Measurements from ENCODE around the gene ATP13A4.

ATP13A4 gene

GRCh38 chr3:193387596-193387995 lies 167.1 kb downstream of the ATP13A4 start:
- Histone ChIP-seq H3K27me3 (replicated peaks in 2 of 5; ENCODE audit: control insufficient read depth in 4 of 5, insufficient read depth in 5 of 5, low read length in 4 of 5) (peaks cover 0 to 2% (median 0%) of the 10 kb centered on the region in 5 experiments), H3K4me1 (ENCODE audit: control extremely low read depth in 1 of 4, control insufficient read depth in 4 of 4, insufficient read depth in 4 of 4, low read length in 3 of 4) (no peaks in the 10 kb centered on the region), H3K27ac (ENCODE audit: insufficient read depth in 1 of 2, low read depth in 1 of 2, low read length in 2 of 2, poor library complexity in 1 of 2, severe bottlenecking in 2 of 2) (no peak overlapping the region), H3K9me3 (ENCODE audit: control extremely low read depth in 1 of 5, control insufficient read depth in 4 of 5, insufficient read depth in 2 of 5, low read depth in 1 of 5, low read length in 4 of 5) (no peaks in the 10 kb centered on the region), H3K36me3 (ENCODE audit: control insufficient read depth in 4 of 4, insufficient read depth in 4 of 4, low read length in 3 of 4) (no peaks in the 10 kb centered on the region), H3K4me3 (ENCODE audit: control insufficient read depth in 1 of 7, extremely low read depth in 1 of 7, insufficient read depth in 4 of 7, low read depth in 2 of 7, low read length in 6 of 7) (no peak overlapping the region)
- CTCF ChIA-PET = no interaction called here
- no peak for DNase-seq
- POLR2A ChIA-PET = no interaction called here
- 77% methylated on average over 2 of the region's 2 CpGs for WGBS (ENCODE audit: insufficient coverage)

- no peak within 1 kb of the TSS for H3K4me3 ChIP-seq (ENCODE audit: control insufficient read depth in 1 of 7, extremely low read depth in 1 of 7, insufficient read depth in 4 of 7, low read depth in 2 of 7, low read length in 6 of 7)
- CTCF ChIA-PET = no interaction called here
- POLR2A ChIA-PET = no interaction called here
- H3K27me3 ChIP-seq (replicated peaks in 2 of 5; ENCODE audit: control insufficient read depth in 4 of 5, insufficient read depth in 5 of 5, low read length in 4 of 5) = peaks cover 2 to 14% (median 7%) of the 10 kb centered on the region in 5 experiments
- no peaks in the 10 kb centered on the region for H3K9me3 ChIP-seq (ENCODE audit: control extremely low read depth in 1 of 5, control insufficient read depth in 4 of 5, insufficient read depth in 2 of 5, low read depth in 1 of 5, low read length in 4 of 5)
- H3K4me1 ChIP-seq (ENCODE audit: control extremely low read depth in 1 of 4, control insufficient read depth in 4 of 4, insufficient read depth in 4 of 4, low read length in 3 of 4) = no peaks in the 10 kb centered on the region
- no peak for DNase-seq
- H3K36me3 ChIP-seq (ENCODE audit: control insufficient read depth in 4 of 4, insufficient read depth in 4 of 4, low read length in 3 of 4) = no peaks in the 10 kb centered on the region
- 80% methylated on average over 5 of the region's 6 CpGs for WGBS (ENCODE audit: insufficient coverage)
- H3K27ac ChIP-seq (ENCODE audit: insufficient read depth in 1 of 2, low read depth in 1 of 2, low read length in 2 of 2, poor library complexity in 1 of 2, severe bottlenecking in 2 of 2) = no peak within 1 kb of the TSS
Observed at GRCh38 chr3:193378706-193379105, 176.0 kb downstream of the ATP13A4 start, which contains the start of gene ATP13A5. Gene ATP13A5, minus strand, starts transcription at chr3:193378753. Its CDS starts 28 bp downstream, at chr3:193378725.

- CTCF ChIA-PET = no interaction called here
- H3K9me3 ChIP-seq (ENCODE audit: control extremely low read depth in 1 of 5, control insufficient read depth in 4 of 5, insufficient read depth in 2 of 5, low read depth in 1 of 5, low read length in 4 of 5) = no peaks in the 10 kb centered on the region
- H3K4me1 ChIP-seq (ENCODE audit: control extremely low read depth in 1 of 4, control insufficient read depth in 4 of 4, insufficient read depth in 4 of 4, low read length in 3 of 4) = no peaks in the 10 kb centered on the region
- no peak overlapping the region for H3K27ac ChIP-seq (ENCODE audit: insufficient read depth in 1 of 2, low read depth in 1 of 2, low read length in 2 of 2, poor library complexity in 1 of 2, severe bottlenecking in 2 of 2)
- no peak for DNase-seq
- POLR2A ChIA-PET = no interaction called here
- H3K27me3 ChIP-seq (replicated peaks in 2 of 5; ENCODE audit: control insufficient read depth in 4 of 5, insufficient read depth in 5 of 5, low read length in 4 of 5) = peaks cover 2 to 13% (median 7%) of the 10 kb centered on the region in 5 experiments
- H3K4me3 ChIP-seq (ENCODE audit: control insufficient read depth in 1 of 7, extremely low read depth in 1 of 7, insufficient read depth in 4 of 7, low read depth in 2 of 7, low read length in 6 of 7) = no peak overlapping the region
- no peaks in the 10 kb centered on the region for H3K36me3 ChIP-seq (ENCODE audit: control insufficient read depth in 4 of 4, insufficient read depth in 4 of 4, low read length in 3 of 4)
- no CpG with 5 or more reads among the region's 2 CpGs for WGBS (ENCODE audit: insufficient coverage)
Observed at GRCh38 chr3:193377591-193377990, 177.1 kb downstream of the ATP13A4 start.

GRCh38 chr3:193375614-193376013 lies 179.1 kb downstream of the ATP13A4 start:
- ChIA-PET CTCF (no interaction called here), POLR2A (no interaction called here)
- peaks cover 2 to 13% (median 7%) of the 10 kb centered on the region in 5 experiments for H3K27me3 ChIP-seq (replicated peaks in 2 of 5; ENCODE audit: control insufficient read depth in 4 of 5, insufficient read depth in 5 of 5, low read length in 4 of 5)
- no peaks in the 10 kb centered on the region for H3K9me3 ChIP-seq (ENCODE audit: control extremely low read depth in 1 of 5, control insufficient read depth in 4 of 5, insufficient read depth in 2 of 5, low read depth in 1 of 5, low read length in 4 of 5)
- no peak for DNase-seq
- H3K4me1 ChIP-seq (ENCODE audit: control extremely low read depth in 1 of 4, control insufficient read depth in 4 of 4, insufficient read depth in 4 of 4, low read length in 3 of 4) = no peaks in the 10 kb centered on the region
- no peaks in the 10 kb centered on the region for H3K36me3 ChIP-seq (ENCODE audit: control insufficient read depth in 4 of 4, insufficient read depth in 4 of 4, low read length in 3 of 4)
- no peak overlapping the region for H3K4me3 ChIP-seq (ENCODE audit: control insufficient read depth in 1 of 7, extremely low read depth in 1 of 7, insufficient read depth in 4 of 7, low read depth in 2 of 7, low read length in 6 of 7)
- WGBS (ENCODE audit: insufficient coverage) = 95% methylated on average over 8 of the region's 8 CpGs
- no peak overlapping the region for H3K27ac ChIP-seq (ENCODE audit: insufficient read depth in 1 of 2, low read depth in 1 of 2, low read length in 2 of 2, poor library complexity in 1 of 2, severe bottlenecking in 2 of 2)

DNA sequence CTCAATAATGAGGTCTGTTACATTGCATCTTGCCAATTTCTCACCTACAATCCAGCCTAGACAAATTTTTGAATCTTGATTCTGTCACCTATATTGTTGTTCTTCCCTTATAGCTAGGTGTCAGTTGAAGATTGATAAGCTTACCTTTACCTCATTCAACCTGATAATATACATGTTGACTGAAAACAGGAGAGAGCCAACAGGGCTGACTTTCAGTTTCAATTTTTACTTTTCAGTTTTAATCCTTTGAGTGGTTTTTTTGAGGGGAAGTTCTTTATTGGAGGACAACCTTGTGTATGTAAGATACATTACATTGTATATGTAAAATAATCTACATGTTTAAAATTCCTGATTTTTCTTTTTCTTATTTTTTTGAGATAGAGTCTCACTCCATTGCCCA lies 181.9 kb downstream of the ATP13A4 start:
- Histone ChIP-seq H3K4me1 (ENCODE audit: control extremely low read depth in 1 of 4, control insufficient read depth in 4 of 4, insufficient read depth in 4 of 4, low read length in 3 of 4) (no peaks in the 10 kb centered on the region), H3K27me3 (replicated peaks in 2 of 5; ENCODE audit: control insufficient read depth in 4 of 5, insufficient read depth in 5 of 5, low read length in 4 of 5) (peaks cover 0 to 6% (median 2%) of the 10 kb centered on the region in 5 experiments), H3K36me3 (ENCODE audit: control insufficient read depth in 4 of 4, insufficient read depth in 4 of 4, low read length in 3 of 4) (no peaks in the 10 kb centered on the region), H3K27ac (ENCODE audit: insufficient read depth in 1 of 2, low read depth in 1 of 2, low read length in 2 of 2, poor library complexity in 1 of 2, severe bottlenecking in 2 of 2) (no peak overlapping the region), H3K9me3 (ENCODE audit: control extremely low read depth in 1 of 5, control insufficient read depth in 4 of 5, insufficient read depth in 2 of 5, low read depth in 1 of 5, low read length in 4 of 5) (no peaks in the 10 kb centered on the region), H3K4me3 (ENCODE audit: control insufficient read depth in 1 of 7, extremely low read depth in 1 of 7, insufficient read depth in 4 of 7, low read depth in 2 of 7, low read length in 6 of 7) (no peak overlapping the region)
- POLR2A ChIA-PET = no interaction called here
- CTCF ChIA-PET = no interaction called here
- DNase-seq = no peak

GRCh38 chr3:193367868-193368267 lies 186.8 kb downstream of the ATP13A4 start:
- Histone ChIP-seq H3K4me1 (ENCODE audit: control extremely low read depth in 1 of 4, control insufficient read depth in 4 of 4, insufficient read depth in 4 of 4, low read length in 3 of 4) (no peaks in the 10 kb centered on the region), H3K4me3 (ENCODE audit: control insufficient read depth in 1 of 7, extremely low read depth in 1 of 7, insufficient read depth in 4 of 7, low read depth in 2 of 7, low read length in 6 of 7) (no peak overlapping the region), H3K36me3 (ENCODE audit: control insufficient read depth in 4 of 4, insufficient read depth in 4 of 4, low read length in 3 of 4) (no peaks in the 10 kb centered on the region), H3K27me3 (replicated peaks in 2 of 5; ENCODE audit: control insufficient read depth in 4 of 5, insufficient read depth in 5 of 5, low read length in 4 of 5) (peaks cover 0 to 7% (median 0%) of the 10 kb centered on the region in 5 experiments), H3K9me3 (ENCODE audit: control extremely low read depth in 1 of 5, control insufficient read depth in 4 of 5, insufficient read depth in 2 of 5, low read depth in 1 of 5, low read length in 4 of 5) (no peaks in the 10 kb centered on the region), H3K27ac (ENCODE audit: insufficient read depth in 1 of 2, low read depth in 1 of 2, low read length in 2 of 2, poor library complexity in 1 of 2, severe bottlenecking in 2 of 2) (no peak overlapping the region)
- WGBS (ENCODE audit: insufficient coverage) = no CpG with 5 or more reads among the region's 1 CpG
- DNase-seq = no peak
- CTCF ChIA-PET = no interaction called here
- POLR2A ChIA-PET = no interaction called here

GRCh38 chr3:193357291-193357690 lies 197.4 kb downstream of the ATP13A4 start:
- H3K9me3 ChIP-seq (ENCODE audit: control extremely low read depth in 1 of 5, control insufficient read depth in 4 of 5, insufficient read depth in 2 of 5, low read depth in 1 of 5, low read length in 4 of 5) = no peaks in the 10 kb centered on the region
- no peak overlapping the region for H3K4me3 ChIP-seq (ENCODE audit: control insufficient read depth in 1 of 7, extremely low read depth in 1 of 7, insufficient read depth in 4 of 7, low read depth in 2 of 7, low read length in 6 of 7)
- CTCF ChIA-PET = no interaction called here
- no peaks in the 10 kb centered on the region for H3K36me3 ChIP-seq (ENCODE audit: control insufficient read depth in 4 of 4, insufficient read depth in 4 of 4, low read length in 3 of 4)
- H3K27ac ChIP-seq (ENCODE audit: insufficient read depth in 1 of 2, low read depth in 1 of 2, low read length in 2 of 2, poor library complexity in 1 of 2, severe bottlenecking in 2 of 2) = no peak overlapping the region
- no peaks in the 10 kb centered on the region for H3K4me1 ChIP-seq (ENCODE audit: control extremely low read depth in 1 of 4, control insufficient read depth in 4 of 4, insufficient read depth in 4 of 4, low read length in 3 of 4)
- H3K27me3 ChIP-seq (replicated peaks in 2 of 5; ENCODE audit: control insufficient read depth in 4 of 5, insufficient read depth in 5 of 5, low read length in 4 of 5) = peaks cover 0 to 4% (median 0%) of the 10 kb centered on the region in 5 experiments
- whole genome bisulfite sequencing (ENCODE audit: insufficient coverage) = 86% methylated on average over 2 of the region's 3 CpGs
- no peak for DNase-seq
- POLR2A ChIA-PET = no interaction called here

Data from common myeloid progenitor, CD34-positive (primary cell).